ENCODE results near the gene ZMYM3.

DNA sequence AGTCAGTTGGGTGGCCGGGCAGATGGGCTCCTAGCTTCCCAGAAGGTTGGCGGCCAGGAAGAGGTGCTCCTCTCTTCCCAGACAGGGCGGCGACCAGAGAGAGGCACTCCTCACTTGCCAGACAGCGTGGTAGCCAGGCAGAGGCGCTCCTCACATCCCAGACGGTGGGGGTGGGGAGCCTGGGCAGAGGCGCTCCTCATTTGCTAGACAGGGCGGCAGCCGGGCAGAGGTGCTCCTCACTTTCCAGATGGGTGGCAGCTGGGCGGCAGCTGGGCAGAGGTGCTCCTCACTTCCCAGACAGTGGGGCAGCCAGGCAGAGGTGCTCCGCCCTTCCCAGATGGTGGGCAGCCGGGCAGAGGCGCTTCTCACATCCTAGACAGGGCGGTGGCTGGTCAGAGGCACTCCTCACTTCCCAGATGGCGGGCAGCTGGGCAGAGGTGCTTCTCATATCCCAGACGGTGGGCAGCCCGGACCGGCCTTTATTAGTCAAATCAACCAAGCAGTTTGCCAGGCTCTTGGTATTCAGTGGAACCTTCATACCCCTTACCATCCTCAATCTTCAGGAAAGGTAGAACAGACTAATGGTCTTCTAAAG is 16.0 kb upstream of the ZMYM3 start:
- TF ChIP-seq CTCF (conservative IDR thresholded peaks at IDR 0.05; ENCODE audit: low read depth, low read length): no peak
- no peak for TF ChIP-seq EZH2 (IDR thresholded peaks at IDR 0.05; ENCODE audit: borderline replicate concordance, low read depth, low read length, poor library complexity, severe bottlenecking)
